Lung (tissue), 12 donors: ENCODE measurements around the gene LSM7. TPM values are rescaled to one million over a fixed set of nuclear protein-coding genes. Genes with fewer than 3 reads are reported as not detected.

Experiments used
- ATAC-seq: fragments of 200-7000 bp; cut with Tn5 transposase; one replicate; pipeline ENCODE4 v1.9.1; 2020; ENCODE audit warnings: moderate number of reproducible peaks; ENCODE audit not compliant: insufficient read depth, low FRiP score
- DNase-seq, 3 donors: peaks; one replicate each; pipeline ENCODE4 v3.0.0-alpha.2; 2013 to 2017
- H3K27ac ChIP-seq, 2 donors: one replicate each; pipeline ENCODE4 v1.5.1; 2013; ENCODE audit warnings: mild to moderate bottlenecking in 2 of 2, moderate library complexity in 2 of 2, control low read depth in 1 of 2, inconsistent platforms in 1 of 2, low read depth in 1 of 2, low read length in 1 of 2
- H3K27me3 ChIP-seq, 3 donors: one replicate each; pipeline ENCODE4 v1.5.1; 2013; ENCODE audit warnings: low read length in 2 of 3; ENCODE audit not compliant: control insufficient read depth in 3 of 3, insufficient read depth in 3 of 3
- H3K36me3 ChIP-seq, 4 donors: one replicate each; pipeline ENCODE4 v1.5.1; 2013; ENCODE audit warnings: low read length in 4 of 4, mild to moderate bottlenecking in 1 of 4, moderate library complexity in 1 of 4; ENCODE audit not compliant: control insufficient read depth in 4 of 4, insufficient read depth in 4 of 4
- H3K4me1 ChIP-seq, 5 donors: one replicate each; pipeline ENCODE4 v1.5.1; 2013; ENCODE audit warnings: low read length in 5 of 5, mild to moderate bottlenecking in 2 of 5, moderate library complexity in 1 of 5; ENCODE audit not compliant: control insufficient read depth in 5 of 5, insufficient read depth in 5 of 5
- H3K4me3 ChIP-seq: one replicate; pipeline ENCODE4 v1.5.1; 2013; ENCODE audit warnings: mild to moderate bottlenecking, control low read depth, moderate library complexity
- H3K9ac ChIP-seq, 2 donors: one replicate each; pipeline ENCODE4 v1.5.1; 2013; ENCODE audit warnings: low read length in 2 of 2, control low read depth in 1 of 2; ENCODE audit not compliant: insufficient read depth in 1 of 2
- H3K9me3 ChIP-seq, 4 donors: one replicate each; pipeline ENCODE4 v1.5.1; 2013; ENCODE audit warnings: low read length in 3 of 4, mild to moderate bottlenecking in 1 of 4, moderate library complexity in 1 of 4; ENCODE audit not compliant: control insufficient read depth in 4 of 4, insufficient read depth in 3 of 4
- WGBS, 2 donors: extraction: QIAGEN DNeasy Blood & Tissue Kit; methylation state at CpG; one replicate each; pipeline ENCODE4 v1.1.7; 2013; 5-methylcytosine and 5-hydroxymethylcytosine counted together
- polyA plus RNA-seq, 2 donors: library from polyadenylated mRNA; stranded (reverse); fragments of 200-250 nt; gene quantifications; one replicate each; pipeline ENCODE4 v1.2.1, GENCODE V29; 2013
- total RNA-seq, 2 donors: library from RNA; depleted of rRNA in 1 of 2; stranded (reverse); fragments of >200 nt in 1 of 2; gene quantifications; one replicate each; pipeline ENCODE4 v1.2.1, GENCODE V29; 2014 to 2021
- TF ChIP-seq, protein P1 (sequence below): IDR thresholded peaks from 2 replicates; pipeline ENCODE4 v1.5.1; 2012; ENCODE audit warnings: mild to moderate bottlenecking; ENCODE audit errors: control extremely low read depth, extremely low read depth
- donor health status: control.
- donor health status: control.
- donor health status: Bipolar disorder and iron deficiency.
- donor health status: healthy.
- donor health status: DM: yes; HTN: yes; CAD: no.

The LSM7 gene
- total and polyA plus RNA-seq, 4 donors, result 54.9 to 307 (median 191) TPM

GRCh38 chr19:2320049-2320448 is 8.3 kb downstream of the LSM7 start:
- no peak for DNase-seq
- peaks cover 0 to 2% (median 0%) of the 10 kb centered on the region in 3 donors for H3K27me3 ChIP-seq
- H3K9me3 ChIP-seq, result peaks cover 0 to 3% (median 2%) of the 10 kb centered on the region in 4 donors
- TF ChIP-seq, protein P1, sequence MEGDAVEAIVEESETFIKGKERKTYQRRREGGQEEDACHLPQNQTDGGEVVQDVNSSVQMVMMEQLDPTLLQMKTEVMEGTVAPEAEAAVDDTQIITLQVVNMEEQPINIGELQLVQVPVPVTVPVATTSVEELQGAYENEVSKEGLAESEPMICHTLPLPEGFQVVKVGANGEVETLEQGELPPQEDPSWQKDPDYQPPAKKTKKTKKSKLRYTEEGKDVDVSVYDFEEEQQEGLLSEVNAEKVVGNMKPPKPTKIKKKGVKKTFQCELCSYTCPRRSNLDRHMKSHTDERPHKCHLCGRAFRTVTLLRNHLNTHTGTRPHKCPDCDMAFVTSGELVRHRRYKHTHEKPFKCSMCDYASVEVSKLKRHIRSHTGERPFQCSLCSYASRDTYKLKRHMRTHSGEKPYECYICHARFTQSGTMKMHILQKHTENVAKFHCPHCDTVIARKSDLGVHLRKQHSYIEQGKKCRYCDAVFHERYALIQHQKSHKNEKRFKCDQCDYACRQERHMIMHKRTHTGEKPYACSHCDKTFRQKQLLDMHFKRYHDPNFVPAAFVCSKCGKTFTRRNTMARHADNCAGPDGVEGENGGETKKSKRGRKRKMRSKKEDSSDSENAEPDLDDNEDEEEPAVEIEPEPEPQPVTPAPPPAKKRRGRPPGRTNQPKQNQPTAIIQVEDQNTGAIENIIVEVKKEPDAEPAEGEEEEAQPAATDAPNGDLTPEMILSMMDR, result no peak
- H3K27ac ChIP-seq, result no peak overlapping the region
- H3K9ac ChIP-seq, result no peak overlapping the region
- H3K36me3 ChIP-seq, result peaks cover 0 to 27% (median 3%) of the 10 kb centered on the region in 4 donors
- 78 to 87% methylated on average over 12 of the region's 12 CpGs for WGBS, 2 donors
- H3K4me3 ChIP-seq, result no peak overlapping the region
- ATAC-seq, result no peak
- no peaks in the 10 kb centered on the region for H3K4me1 ChIP-seq

DNA sequence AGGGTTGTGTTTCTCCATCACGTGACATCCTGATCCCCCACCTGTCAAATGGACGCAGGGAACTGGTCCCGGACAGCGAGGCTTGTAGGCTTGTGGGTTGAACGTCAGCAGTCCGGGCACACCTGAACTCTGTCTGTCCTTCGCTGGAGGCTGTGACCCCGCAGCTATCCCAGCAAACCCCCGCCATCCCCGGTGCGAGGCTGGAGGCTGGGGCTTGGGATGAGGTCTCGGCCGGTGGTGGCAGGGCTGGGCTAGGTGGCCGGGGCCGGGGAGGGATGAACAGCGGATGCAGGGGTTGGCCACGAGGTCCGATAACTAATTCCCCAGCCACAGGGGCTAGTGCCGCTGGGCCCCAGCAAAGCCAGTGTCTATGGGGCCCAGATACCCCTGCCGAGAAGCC is 8.8 kb downstream of the LSM7 start:
- Histone ChIP-seq H3K9me3 (peaks cover 0 to 6% (median 2%) of the 10 kb centered on the region in 4 donors), H3K9ac (no peak overlapping the region), H3K4me3 (no peak overlapping the region), H3K4me1 (no peaks in the 10 kb centered on the region), H3K36me3 (peaks cover 0 to 25% (median under 1%) of the 10 kb centered on the region in 4 donors), H3K27ac (no peak overlapping the region), H3K27me3 (peaks cover 0 to 2% (median 0%) of the 10 kb centered on the region in 3 donors)
- no peak for DNase-seq
- TF ChIP-seq, protein P1, result no peak
- 93 to 94% methylated on average over 20 of the region's 20 CpGs for WGBS, 2 donors
- ATAC-seq, result no peak

DNA sequence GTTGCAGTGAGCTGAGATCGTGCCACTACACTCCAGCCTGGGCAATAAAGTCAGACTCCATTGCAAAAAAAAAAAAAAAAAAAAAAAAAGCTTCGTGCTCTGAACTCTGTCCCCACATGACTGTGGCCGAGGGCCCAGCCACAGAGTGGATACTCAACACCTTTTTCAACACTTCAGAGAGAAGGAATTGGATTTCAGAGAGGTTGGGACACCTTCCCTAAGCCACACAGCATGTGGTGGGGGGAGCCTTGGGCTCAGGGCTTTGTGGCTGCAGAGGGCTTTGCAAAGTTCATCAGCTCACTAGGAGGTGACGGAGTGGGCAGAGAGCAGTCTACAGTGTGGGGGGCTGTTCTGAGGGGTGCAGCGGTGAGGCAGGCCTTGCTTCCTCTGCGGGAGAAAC is 9.5 kb downstream of the LSM7 start:
- TF ChIP-seq, protein P1, result no peak
- Histone ChIP-seq H3K4me1 (no peaks in the 10 kb centered on the region), H3K9me3 (peaks cover 0 to 6% (median 2%) of the 10 kb centered on the region in 4 donors), H3K27ac (no peak overlapping the region), H3K4me3 (no peak overlapping the region), H3K27me3 (peaks cover 0 to 2% (median 0%) of the 10 kb centered on the region in 3 donors), H3K9ac (no peak overlapping the region), H3K36me3 (peaks cover 0 to 20% (median 0%) of the 10 kb centered on the region in 4 donors)
- ATAC-seq (no peak), DNase-seq (no peak)
- WGBS, 2 donors, result 71 to 75% methylated on average over 6 of the region's 6 CpGs

DNA sequence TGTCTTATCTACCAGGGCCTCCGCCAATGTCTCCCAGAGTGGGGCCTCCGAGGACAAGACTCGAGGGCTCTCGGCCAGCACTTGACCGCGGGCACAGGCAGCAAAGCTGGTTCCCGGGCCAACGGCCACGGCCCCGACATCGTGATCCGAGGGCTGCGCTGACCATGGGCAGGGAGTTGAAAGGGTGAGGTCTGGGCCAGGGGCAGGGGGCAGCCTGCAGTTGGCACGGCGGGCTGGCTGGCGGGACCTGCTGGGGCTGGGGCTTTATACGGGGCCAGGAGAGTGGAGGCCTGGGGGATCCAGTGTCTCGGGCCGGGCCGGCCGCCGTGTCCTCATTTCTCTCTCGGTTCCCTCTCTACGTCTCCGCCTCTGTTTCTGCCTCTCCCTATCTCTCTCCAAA is 10.6 kb downstream of the LSM7 start:
- Histone ChIP-seq H3K27ac (no peak overlapping the region), H3K36me3 (peaks cover 0 to 10% (median 0%) of the 10 kb centered on the region in 4 donors), H3K4me3 (no peak overlapping the region), H3K9ac (no peak overlapping the region), H3K27me3 (peaks cover 0 to 5% (median 0%) of the 10 kb centered on the region in 3 donors), H3K4me1 (no peaks in the 10 kb centered on the region), H3K9me3 (peaks cover 0 to 6% (median 2%) of the 10 kb centered on the region in 4 donors)
- DNase-seq (no peak), ATAC-seq (no peak)
- 67 to 80% methylated on average over 22 to 25 of the region's 25 CpGs for WGBS, 2 donors
- TF ChIP-seq, protein P1, result no peak
